SU-DHL-6 (cell line): Measurements from ENCODE around the gene TAB2.

Experiments
- H2AFZ ChIP-seq: fragments of 200-600 bp; sonication (generic); 2 replicates; pipeline ENCODE4 v1.6.1; 2014; ENCODE audit warnings: low read depth, mild to moderate bottlenecking, moderate library complexity, mixed read lengths, antibody characterized with exemption, low read length; ENCODE audit not compliant: severe bottlenecking
- H3F3A ChIP-seq: fragments of 200-600 bp; shearing (Covaris generic); 2 replicates; pipeline ENCODE4 v1.6.0; 2016; ENCODE audit warnings: antibody characterized with exemption, mild to moderate bottlenecking; ENCODE audit not compliant: insufficient read depth
- H3K27ac ChIP-seq: fragments of 200-600 bp; sonication (generic); 2 replicates; pipeline ENCODE4 v1.5.1; 2016; ENCODE audit warnings: low read depth, mild to moderate bottlenecking, low read length, moderate library complexity, mixed read lengths
- H3K27me3 ChIP-seq: fragments of 200-600 bp; sonication (generic), shearing (Covaris generic); 2 replicates; pipeline ENCODE4 v1.6.0; 2014; ENCODE audit warnings: mild to moderate bottlenecking, low read length
- H3K36me3 ChIP-seq: fragments of 200-600 bp; sonication (generic); 2 replicates; pipeline ENCODE4 v1.6.1; 2014; ENCODE audit warnings: mild to moderate bottlenecking, low read length, mixed read lengths
- H3K4me2 ChIP-seq: fragments of 300-600, 200-600 bp; shearing (Covaris generic), sonication (generic); 2 replicates; pipeline ENCODE4 v1.6.0; 2014; ENCODE audit warnings: low read length, low read depth, mild to moderate bottlenecking; ENCODE audit not compliant: poor library complexity, severe bottlenecking
- H3K4me3 ChIP-seq: fragments of 200-600 bp; sonication (generic); 2 replicates; pipeline ENCODE4 v1.5.1; 2014; ENCODE audit warnings: antibody characterized with exemption, low read length, mild to moderate bottlenecking, mixed read lengths; ENCODE audit not compliant: insufficient read depth, poor library complexity, severe bottlenecking
- H3K79me2 ChIP-seq: fragments of 200-600 bp; sonication (generic); 2 replicates; pipeline ENCODE4 v1.6.1; 2014; ENCODE audit warnings: mild to moderate bottlenecking, low read length, moderate library complexity; ENCODE audit not compliant: insufficient read depth
- H3K9ac ChIP-seq: fragments of 200-600 bp; sonication (generic); 2 replicates; pipeline ENCODE4 v1.7.0; 2014; ENCODE audit warnings: mild to moderate bottlenecking, low read length
- H3K9me2 ChIP-seq: fragments of 200-600 bp; sonication (generic); replicated peaks from 2 replicates; pipeline ENCODE4 v1.6.1; 2014; ENCODE audit warnings: low read length; ENCODE audit not compliant: insufficient read depth
- H3K9me3 ChIP-seq: fragments of 200-600 bp; sonication (generic); 2 replicates; pipeline ENCODE4 v1.6.1; 2014; ENCODE audit warnings: low read length, mixed read lengths; ENCODE audit not compliant: insufficient read depth
- H4K20me1 ChIP-seq: fragments of 200-600 bp; sonication (generic); 2 replicates; pipeline ENCODE4 v1.6.1; 2014; ENCODE audit warnings: low read depth, mild to moderate bottlenecking, antibody characterized with exemption, low read length, moderate library complexity, mixed read lengths
- CTCF ChIP-seq: fragments of 200-600 bp; sonication (generic); IDR thresholded peaks from one replicate; pipeline ENCODE4 v1.5.1; 2017; ENCODE audit warnings: antibody characterized with exemption, mild to moderate bottlenecking, low read length, moderate library complexity; ENCODE audit not compliant: insufficient read depth, poor library complexity, severe bottlenecking
- EZH2phosphoT487 ChIP-seq: fragments of 200-600 bp; sonication (generic), shearing (Covaris generic); conservative IDR thresholded peaks from 2 replicates; pipeline ENCODE4 v1.6.1; 2018; ENCODE audit warnings: mild to moderate bottlenecking, antibody characterized with exemption, low read length, moderate library complexity, mixed read lengths

Gene TAB2

GRCh38 chr6:149422581-149422980 lies 105.1 kb downstream of the TAB2 start:
- Histone ChIP-seq H3F3A (no peaks in the 10 kb centered on the region), H3K4me3 (no peak overlapping the region), H4K20me1 (no peaks in the 10 kb centered on the region), H3K79me2 (no peaks in the 10 kb centered on the region), H3K9me3 (no peaks in the 10 kb centered on the region), H3K27ac (no peak overlapping the region), H3K9ac (no peak overlapping the region), H3K4me2 (no peak overlapping the region), H3K36me3 (no peaks in the 10 kb centered on the region), H2AFZ (no peak overlapping the region), H3K27me3 (no peaks in the 10 kb centered on the region), H3K9me2 (no peaks in the 10 kb centered on the region)
- no peak for TF ChIP-seq EZH2phosphoT487
- TF ChIP-seq CTCF: no peak

GRCh38 chr6:149423964-149424440 lies 106.5 kb downstream of the TAB2 start:
- H3K9ac ChIP-seq: no peak overlapping the region
- no peaks in the 10 kb centered on the region for H3K36me3 ChIP-seq
- H3K27me3 ChIP-seq: no peaks in the 10 kb centered on the region
- H3K9me2 ChIP-seq: no peaks in the 10 kb centered on the region
- no peak overlapping the region for H3K4me2 ChIP-seq
- no peak overlapping the region for H2AFZ ChIP-seq
- no peaks in the 10 kb centered on the region for H3K9me3 ChIP-seq
- no peaks in the 10 kb centered on the region for H3K79me2 ChIP-seq
- no peaks in the 10 kb centered on the region for H4K20me1 ChIP-seq
- H3K27ac ChIP-seq: no peak overlapping the region
- no peak for TF ChIP-seq EZH2phosphoT487
- TF ChIP-seq CTCF: no peak
- no peak overlapping the region for H3K4me3 ChIP-seq
- H3F3A ChIP-seq: no peaks in the 10 kb centered on the region

- TF ChIP-seq EZH2phosphoT487 (no peak), CTCF (no peak)
Measured at GRCh38 chr6:149425224-149425623, 107.7 kb downstream of the TAB2 start.

More at GRCh38 chr6:149425224-149425623, 107.7 kb downstream of the TAB2 start:
- Histone ChIP-seq H3K27ac (no peak overlapping the region), H3K79me2 (no peaks in the 10 kb centered on the region), H3K9me3 (no peaks in the 10 kb centered on the region), H3K9ac (no peak overlapping the region), H4K20me1 (no peaks in the 10 kb centered on the region), H3K4me2 (no peak overlapping the region), H3K27me3 (no peaks in the 10 kb centered on the region), H3F3A (no peaks in the 10 kb centered on the region), H3K36me3 (no peaks in the 10 kb centered on the region), H2AFZ (no peak overlapping the region), H3K4me3 (no peak overlapping the region), H3K9me2 (no peaks in the 10 kb centered on the region)
